HPDE6-E6E7 (cell line): ENCODE measurements around the gene TRAPPC1.

Source experiments
- DNase-seq: peaks from one replicate; pipeline ENCODE4 v3.0.0; 2011; ENCODE audit warnings: missing footprints; ENCODE audit errors: extremely low spot score

TRAPPC1 gene

DNA sequence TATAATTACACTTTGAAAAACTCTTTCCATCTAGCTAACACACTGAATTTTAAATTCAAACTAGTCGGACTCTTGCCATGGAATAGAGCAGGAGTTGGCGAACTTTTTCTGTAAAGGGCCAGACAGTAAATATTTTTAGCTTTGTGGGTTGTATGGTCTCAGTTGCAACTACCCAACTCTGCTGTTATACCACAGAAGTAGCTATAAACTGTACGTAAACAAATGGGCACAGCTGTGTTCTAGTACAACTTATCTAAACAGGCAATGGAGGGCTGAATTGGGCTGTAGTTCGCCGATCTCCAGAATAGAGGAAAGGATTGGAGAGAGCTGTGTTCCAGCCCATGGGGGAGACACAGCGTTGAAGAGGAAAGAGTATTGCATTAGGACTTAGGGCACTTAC is 9.0 kb upstream of the TRAPPC1 start:
- no peak for DNase-seq

DNA sequence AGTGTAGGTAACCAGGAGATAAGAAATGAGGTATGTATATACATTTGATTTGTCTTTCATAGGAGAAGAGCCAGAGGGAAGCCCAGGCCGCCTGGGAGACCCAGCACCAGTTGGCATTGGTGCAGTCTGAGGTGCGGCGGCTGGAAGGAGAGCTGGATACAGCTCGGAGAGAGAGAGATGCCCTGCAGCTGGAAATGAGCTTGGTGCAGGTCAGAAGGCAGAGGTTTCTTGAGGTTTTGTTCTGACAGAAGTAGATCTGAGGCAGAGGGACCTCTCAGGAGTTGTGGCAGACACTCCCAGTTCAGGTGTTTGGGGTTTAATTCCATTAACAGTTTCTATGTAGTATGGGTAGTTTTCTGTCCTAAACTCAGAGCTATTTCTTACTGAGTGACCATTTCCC is 8.3 kb upstream of the TRAPPC1 start:
- no peak for DNase-seq

DNA sequence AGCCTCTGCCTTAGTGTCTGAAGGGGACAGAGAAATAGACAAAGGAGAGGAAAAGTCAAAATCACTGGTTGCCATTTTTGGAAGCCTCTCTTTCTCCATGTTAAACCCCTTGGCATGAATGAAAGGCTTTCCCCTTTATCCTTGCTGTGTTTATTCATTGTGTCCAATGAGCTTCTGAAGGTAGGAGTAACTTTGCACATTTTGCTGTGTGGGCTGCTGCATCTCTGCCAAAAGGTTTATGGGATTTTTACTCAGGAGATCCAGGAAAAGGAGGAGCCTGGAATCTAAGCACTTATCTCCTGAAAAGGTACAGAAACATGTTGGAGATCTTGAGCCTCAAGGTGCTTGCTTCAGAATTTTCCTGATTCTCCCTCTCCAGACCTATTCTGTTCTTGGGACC is 4.1 kb upstream of the TRAPPC1 start:
- no peak for DNase-seq

DNA sequence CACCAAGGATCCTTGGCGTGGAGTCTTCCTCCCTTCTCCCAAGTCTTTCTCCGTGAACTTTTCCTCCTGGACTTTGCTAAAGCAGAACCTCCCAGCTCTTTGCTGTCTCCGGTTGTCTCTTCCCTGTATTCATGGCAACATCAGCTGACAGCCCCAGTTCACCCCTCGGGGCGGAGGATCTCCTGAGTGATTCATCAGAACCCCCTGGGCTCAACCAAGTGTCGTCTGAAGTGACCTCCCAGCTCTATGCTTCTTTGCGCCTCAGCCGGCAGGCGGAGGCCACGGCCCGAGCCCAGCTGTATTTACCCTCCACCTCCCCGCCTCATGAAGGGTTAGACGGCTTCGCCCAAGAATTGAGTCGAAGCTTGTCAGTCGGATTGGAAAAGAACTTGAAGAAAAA is 1.2 kb upstream of the TRAPPC1 start:
- peak; percentile 38 for DNase-seq

DNA sequence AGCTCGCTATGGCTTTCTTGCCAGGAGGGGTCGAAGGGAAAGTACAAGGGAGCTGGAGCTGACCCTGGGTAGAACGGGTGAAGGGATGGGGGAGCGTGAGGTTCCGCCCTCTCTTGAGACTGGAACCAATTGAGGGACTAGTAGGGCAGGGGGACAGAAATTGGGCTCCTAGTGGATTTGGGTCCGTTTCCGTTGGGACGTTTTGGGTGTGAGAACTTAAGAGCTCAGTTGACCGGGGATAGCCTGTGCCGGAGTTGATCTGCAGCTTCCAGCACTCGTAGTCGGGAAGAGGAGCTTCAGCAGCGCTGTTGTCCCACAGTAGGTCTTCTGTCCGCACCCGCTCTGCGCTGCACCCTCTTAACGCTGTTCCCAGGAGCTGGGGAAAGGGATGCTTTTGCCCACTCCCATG is 741 bp upstream of the TRAPPC1 start:
- DNase-seq, result no peak

DNA sequence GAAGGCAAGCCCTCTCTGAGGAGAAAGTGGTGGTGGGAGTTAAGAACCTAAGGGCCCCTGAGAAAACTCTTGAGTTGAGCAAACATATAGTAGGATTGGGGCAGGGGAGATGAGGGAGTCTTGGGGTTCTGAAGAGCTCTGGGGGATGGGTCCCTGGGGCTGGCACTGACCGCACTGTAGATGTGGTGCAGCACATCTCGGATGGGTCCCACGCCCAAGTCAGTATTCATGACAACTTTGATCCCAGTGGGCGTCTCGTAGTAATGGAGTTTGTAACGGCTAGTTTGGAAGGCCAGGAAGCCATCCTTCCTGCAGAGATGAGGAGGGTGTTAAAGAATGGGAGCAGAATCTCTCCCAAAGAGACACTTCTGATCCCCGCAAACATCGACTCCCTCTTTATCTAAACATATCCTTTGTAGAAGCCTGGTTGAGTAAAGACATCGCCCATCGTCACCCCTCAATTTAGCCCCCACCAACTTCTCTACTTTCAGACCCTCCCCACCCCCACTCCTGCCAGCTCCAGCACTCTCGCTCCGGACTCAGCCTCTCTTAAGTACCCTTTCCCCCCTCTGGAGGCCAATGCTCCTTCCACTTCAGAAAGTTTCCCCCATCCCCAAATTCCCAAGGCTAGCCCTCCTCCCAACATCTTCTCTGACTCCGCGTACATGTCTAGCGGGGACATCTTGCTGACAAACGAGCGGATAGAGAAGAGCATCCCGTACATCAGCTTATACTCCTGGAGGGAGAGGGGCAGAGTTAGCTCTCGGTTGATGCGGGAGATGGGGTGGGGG is 710 bp downstream of the TRAPPC1 start:
- DNase-seq, result no peak

DNA sequence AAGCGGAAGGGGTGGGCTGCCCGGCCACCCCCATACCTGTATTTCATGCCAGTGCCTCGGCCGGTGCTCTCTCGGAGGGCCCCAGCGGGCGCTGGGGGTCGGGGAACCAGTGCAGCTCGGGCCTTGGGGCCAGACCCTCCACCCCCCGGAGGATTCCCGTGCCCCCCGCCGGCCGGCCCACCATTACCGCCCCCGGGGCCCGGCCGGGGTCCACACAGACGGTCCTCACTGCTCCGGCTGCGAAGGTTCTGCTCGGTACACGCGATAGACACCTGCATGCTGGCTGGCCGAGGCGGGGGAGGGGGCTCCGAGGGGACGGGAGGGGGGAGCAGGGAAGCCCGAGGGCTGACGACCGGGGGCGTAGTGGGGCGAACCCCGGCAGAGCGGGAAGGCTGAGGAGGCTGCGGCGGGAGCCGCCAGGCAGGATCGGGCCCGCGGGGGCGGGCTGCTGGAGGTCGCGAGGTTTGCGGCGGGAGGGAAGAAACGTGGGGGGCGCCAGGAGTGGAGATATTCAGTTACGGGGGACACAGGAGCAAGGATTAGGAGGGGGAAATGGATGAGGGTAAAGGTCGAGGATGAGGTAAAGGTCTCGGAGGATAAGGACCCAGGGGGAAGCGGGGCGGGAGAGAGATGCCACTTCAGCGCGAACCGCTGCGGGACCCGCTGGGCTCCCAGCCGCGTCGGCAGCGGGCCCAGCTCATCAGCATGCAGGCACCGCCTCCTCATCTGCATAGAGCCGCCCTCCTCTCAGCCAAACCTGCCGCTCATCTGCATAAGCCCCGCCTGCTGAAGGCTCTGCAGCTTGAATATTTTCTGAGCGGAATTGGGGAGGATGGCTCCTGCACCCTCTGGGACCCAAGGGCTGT is 2.4 kb downstream of the TRAPPC1 start, which contains the start of gene KCNAB3:
Gene KCNAB3 (minus strand): TSS at position 699 of the 866 bp plus-strand sequence. CDS start 421 bp downstream, at position 278.
- no peak for DNase-seq

DNA sequence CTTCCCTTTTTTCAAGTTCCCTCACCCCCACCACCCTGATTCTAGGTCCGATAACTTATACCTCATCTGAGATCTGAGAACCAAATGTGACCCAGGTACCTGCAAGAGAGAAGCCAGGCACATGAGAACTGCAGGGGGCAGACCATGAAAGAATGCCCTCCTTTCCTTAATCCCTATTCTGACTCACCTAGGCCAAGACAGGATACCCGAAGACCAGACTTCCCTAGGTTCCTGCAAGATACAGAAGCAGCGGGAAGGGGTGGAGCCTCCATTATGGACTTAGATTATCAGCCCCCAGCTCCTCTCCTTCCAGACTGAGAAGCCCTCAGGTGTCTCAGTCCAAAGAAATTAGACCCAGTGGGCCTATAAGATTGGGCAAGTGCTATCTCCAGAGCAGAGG is 4.2 kb downstream of the TRAPPC1 start:
- DNase-seq, result no peak

DNA sequence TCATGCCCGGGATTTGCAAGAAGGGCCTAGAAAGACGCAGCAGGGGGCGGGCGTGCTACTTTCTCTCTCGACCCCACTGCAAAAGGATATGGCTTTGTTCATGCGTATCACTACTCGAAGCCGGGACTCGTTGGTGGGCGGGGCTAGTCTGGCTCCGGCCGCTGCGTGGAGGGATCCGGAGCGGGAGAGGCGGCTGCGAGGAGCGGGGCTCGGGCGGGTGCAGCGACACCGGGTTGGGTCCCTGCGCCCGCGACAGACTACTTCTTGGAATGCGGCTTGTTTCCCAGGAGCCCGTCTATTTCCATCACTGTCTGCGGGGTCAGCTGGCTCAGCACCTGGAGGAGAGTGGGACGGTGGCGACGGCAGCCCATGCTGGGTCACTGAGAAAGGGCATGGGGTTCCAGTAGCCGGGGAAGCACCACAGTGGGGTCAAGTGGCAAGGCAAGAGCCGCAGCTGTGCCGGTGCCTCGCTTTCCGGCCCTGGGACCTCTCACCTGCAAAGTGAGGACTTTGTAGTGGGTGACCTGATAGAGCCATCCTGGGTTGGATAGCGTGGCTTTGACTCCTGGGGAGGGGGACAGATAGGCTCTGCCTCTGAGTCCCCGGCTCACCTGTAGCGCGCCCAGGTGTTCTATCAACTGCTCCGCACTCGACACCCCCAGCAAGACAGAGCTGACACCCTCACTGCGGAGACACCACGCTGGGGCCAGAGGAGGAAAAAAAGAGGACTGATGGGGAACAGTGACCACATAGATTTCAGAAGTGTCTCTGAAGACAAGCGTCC is 8.7 kb downstream of the TRAPPC1 start:
- peak; percentile 31 for DNase-seq

DNA sequence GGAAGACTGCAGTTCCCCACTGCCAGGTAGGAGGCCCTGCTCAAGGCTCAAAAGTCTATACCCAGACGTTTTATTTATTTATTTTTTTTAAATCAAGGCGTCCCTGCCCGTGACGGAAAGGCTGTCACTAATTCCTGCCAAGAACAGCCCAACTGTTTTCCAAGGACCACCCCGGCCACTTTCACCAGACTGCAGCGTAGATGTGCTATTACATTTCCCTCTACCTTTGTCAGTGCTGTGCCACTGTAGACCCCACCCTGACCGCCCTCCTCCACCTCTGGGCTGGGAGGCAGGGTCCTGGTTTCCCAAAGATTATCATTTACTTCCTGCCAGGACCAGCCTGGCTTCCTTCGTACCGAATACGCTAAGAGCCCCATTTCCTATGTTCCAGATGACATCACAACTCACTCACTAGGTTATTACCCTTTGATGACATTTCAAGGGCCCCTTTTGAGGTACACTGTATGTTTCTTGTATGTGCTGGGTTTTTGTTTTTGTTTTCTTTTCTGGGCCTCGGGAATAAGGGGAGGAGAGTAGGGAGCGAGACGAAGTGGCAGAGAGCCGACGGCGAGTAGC is 9.4 kb downstream of the TRAPPC1 start:
- DNase-seq, result no peak

DNA sequence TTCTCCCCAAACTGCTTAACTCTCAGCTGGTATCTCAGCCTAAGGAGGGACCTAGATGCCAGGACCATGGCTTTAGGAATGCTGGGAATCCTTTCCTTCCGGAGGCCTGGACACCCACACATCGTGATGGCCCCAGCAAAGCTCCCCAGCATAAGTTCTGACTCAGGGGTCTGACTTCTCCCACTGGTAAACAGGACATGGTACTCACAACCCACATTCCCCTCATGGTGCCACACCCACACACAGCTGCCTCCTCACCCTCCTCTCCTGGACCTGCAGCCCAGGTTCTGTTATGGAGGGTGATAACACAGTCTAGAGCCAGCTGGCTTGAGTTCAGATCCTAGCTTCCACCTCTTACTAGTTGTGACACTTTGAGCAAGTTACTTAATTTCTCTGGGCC is 14.9 kb downstream of the TRAPPC1 start:
- no peak for DNase-seq

DNA sequence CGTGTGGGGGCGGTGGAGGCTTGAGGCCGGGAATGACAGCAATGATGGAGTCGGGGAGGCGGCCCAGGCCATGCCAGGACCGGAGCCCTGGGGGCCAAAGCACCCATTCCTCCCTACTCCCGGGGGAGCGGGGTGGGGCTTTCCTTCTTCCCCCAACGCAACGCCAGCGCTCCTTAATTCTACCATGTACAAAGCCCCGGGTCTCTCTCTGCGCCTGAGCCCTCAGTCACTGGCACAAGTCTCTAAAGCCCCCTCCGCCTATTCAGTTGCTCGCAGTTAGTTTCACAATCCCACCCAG is 15.4 kb downstream of the TRAPPC1 start:
- DNase-seq, result no peak

DNA sequence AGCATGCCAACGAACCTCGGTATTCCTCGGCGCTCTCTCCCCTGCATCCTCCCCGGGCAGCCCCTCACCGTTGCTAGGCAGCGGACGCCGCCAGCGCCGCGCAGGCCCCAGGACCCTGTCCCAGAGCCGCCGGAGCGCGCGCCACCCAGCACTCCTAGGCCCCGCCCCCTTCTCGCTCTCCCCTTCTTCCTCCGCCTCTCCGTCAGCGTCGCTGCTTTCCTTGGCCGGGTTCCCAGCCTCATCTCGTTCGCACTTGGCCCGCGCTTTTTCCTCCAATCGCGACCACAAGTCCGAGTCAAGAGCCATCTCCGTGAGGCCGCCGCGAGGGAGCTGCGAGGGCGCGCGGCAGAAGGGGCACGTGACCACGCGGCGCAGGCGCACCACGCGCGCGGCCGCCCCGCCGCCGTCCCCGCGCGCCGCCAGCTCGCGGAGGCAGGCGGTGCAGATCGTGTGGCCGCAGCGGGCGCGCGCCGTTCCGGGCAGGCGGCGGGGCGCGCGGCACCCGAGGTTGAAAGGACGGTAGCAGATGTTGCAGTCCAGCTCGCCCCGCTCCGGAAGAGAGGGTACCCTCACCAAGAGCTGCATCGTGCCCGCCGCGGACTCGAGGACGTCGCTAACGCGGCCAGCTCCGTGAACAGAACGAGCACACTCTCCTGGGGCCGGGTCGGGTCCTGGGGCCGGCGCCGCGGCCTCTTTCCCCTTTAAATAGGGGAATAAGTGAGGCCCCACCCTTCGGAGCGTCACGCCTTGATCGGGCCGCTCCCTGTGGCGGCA is 15.9 kb downstream of the TRAPPC1 start, which contains the start of gene RNF227:
Gene RNF227 (minus strand): TSS at position 679 of the 774 bp plus-strand sequence. CDS start 94 bp downstream, at position 585.
- DNase-seq, result peak; percentile 57

DNA sequence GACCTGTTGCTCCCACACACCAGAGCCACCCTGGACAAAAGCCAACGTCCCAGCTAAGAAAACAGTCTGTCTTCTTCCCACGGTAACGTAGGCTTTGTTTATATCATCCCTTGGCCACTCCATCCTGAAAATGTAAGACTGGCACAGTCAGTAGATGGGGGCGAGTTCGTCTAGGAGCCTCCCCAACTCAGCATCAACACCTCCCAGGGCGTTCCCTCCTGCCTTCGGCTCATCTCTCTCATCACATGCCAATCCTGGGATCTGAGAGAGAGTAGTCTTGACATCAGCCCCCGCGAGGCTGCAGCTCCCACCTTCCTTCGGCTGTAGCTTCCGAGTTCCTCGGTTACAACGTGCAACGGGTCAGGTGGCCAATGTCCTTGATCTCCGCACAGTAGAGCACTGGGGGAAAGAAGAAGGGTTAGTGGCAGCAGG is 16.6 kb downstream of the TRAPPC1 start:
- no peak for DNase-seq

DNA sequence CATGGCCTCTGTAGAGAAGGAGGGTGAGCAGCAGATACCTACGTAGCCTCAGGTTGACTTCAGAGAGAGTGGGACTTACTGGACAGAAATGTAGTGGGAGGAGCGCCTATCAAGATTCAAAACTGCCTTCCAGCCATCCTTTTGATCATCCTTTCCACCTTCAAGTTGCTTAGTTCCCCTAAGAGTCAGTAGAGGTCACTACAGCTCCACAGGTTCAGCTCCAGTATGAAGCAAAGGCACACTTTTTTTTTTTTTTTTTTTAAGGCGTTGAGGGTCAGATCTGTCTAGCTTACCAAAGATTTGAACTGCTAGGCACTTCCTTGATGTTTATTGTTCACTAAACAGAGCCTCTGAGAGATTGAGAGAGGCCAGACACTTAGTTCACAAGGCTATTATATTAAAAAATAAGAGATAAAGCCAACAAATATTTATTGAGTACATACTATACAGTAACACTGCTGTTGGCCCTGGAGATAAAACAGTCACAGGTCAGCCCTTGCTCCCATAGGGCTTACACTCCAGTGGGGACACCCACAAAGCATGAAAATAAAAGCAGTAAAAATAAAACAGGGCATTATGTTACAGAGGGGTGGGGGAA is 18.7 kb downstream of the TRAPPC1 start:
- no peak for DNase-seq

DNA sequence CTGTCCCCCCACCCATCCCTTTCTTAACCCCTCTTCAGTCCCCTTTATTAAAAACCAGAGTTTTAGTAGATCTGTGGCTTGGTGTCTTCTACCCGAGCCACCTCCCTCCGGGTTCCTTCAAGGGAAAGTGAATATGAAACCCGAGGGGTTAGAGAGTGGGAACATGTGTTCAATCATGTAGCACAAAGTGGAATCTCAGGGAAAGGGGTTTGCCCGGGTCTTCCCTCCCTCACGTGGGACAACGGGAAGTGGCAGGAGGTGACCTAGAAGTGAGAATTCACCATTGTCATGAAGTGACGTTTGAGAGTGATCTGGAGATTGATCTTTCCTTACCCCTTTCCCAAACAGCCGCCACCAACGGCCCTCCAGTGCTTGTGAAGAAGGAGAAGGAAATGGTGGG is 20.6 kb downstream of the TRAPPC1 start:
- no peak for DNase-seq

DNA sequence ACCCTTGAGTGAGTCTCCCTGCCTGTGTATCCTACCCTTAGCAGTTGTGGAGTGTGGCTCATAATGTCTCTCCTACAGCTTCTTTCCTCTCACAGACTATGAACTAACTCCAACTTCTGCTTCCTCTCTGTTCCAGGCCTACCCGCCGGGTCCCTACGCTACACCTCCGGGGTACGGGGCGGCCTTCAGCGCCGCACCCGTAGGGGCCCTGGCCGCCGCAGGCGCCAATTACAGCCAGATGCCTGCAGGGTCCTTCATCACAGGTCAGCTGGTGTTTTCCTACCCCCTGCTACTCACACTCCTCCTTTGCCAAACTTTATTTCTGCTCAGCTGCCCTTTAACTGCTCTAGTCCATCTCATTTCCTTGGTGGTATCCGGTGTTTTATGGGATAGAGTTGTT is 21.0 kb downstream of the TRAPPC1 start:
- DNase-seq, result no peak

DNA sequence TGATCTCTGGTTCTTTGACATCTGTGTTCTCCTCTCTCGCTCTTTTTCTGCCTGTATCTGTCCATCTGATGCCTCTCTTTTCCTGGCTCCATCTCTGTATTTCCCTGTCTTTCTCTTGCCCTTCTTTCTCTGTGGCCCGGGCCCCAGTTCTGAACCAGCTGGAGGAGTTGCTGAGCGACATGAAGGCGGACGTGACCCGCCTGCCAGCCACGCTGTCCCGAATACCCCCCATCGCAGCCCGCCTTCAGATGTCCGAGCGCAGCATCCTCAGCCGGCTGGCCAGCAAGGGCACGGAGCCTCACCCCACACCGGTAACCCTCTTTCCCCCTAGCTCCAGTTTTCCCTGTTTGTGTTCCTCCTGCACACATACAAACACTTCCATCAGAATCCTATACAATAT is 21.5 kb downstream of the TRAPPC1 start:
- no peak for DNase-seq

DNA sequence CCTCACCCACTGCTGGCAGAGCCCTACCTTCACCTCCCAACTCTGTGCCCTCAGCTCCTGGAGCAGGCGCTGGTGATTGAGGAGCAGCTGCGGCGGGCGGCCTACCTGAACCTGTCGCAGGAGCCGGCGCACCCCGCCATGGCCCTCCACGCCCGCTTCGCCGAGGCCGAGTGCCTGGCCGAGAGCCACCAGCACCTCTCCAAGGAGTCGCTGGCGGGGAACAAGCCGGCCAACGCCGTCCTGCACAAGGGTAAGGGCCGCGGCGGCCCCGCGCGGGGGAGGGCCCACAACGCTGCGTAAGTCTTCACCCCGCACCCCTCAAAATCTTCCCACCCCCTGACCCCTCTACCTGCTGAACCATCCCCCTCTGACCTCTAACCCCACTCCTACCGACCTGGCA is 22.7 kb downstream of the TRAPPC1 start:
- DNase-seq, result no peak
